Measurements from ENCODE around the gene CENATAC.

DNA sequence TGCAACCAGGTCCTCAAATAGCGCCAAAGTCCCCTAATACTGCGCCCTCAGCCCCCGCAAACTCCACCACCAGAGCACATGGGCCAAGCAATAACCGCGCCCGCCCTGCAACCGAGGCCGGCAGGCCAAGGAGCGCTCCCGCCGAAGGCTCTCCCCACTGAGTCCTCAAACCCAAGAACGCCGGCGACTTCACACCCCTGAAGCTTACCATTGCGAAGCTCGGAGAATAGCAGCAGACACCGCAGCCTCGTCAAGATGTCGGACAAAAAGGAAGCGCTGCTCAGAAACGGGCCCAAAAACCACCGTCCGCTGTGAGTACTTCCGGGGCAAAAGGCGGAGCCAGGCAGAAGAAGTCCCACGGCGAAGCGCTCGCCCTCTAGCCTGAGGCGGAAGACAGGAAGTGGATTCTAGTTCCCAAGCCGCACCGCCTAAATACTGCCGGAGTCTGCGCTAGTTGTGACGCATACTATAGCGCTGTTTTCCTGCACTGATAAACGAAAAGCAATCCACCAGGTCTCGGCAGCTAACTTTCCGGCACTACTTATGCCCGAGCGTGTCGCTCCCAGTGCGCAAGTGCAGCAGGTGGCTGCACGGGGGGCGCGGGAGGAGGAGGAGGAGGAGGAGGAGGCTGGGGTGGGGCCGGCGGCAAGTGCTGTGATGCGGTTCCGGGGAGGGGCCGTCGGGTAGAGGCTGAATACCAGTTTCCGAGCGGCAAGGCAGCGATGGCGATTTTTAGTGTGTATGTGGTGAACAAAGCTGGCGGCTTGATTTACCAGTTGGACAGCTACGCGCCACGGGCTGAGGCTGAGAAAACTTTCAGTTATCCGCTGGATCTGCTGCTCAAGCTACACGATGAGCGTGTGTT, 20.4 kb downstream of the CENATAC start, which contains the start of the genes RPS25 and TRAPPC4:
- peak; percentile 72 for TF ChIP-seq POLR2AphosphoS5 (IDR thresholded peaks at IDR 0.05; ENCODE audit: low read depth, low read length)
- peak; percentile 96 for TF ChIP-seq TAF1 (IDR thresholded peaks at IDR 0.05; ENCODE audit: borderline replicate concordance, insufficient read depth, low read length)
- peak in 1 of 2 experiments; percentile 59; a peak in 1 of 4 replicates for TF ChIP-seq REST (IDR thresholded peaks at IDR 0.05; ENCODE audit: insufficient read depth in 1 of 2, low read depth in 2 of 2, low read length in 2 of 2)

Data from PFSK-1 (cell line).